ENCODE results near the gene MYBPC3.

MYBPC3 gene

GRCh38 chr11:47376525-47377371 is 24.2 kb upstream of the MYBPC3 start:
- Histone ChIP-seq H3K18ac (ENCODE audit: low read length) (no peak overlapping the region), H4K91ac (ENCODE audit: low read depth, low read length) (no peak overlapping the region), H3K23ac (ENCODE audit: low read length) (no peak overlapping the region), H3K27ac (ENCODE audit: low read depth, low read length) (no peak overlapping the region), H3K9ac (ENCODE audit: low read length) (no peak overlapping the region), H2AK5ac (ENCODE audit: low read length) (no peak overlapping the region), H2BK12ac (ENCODE audit: low read length) (no peak overlapping the region), H3K36me3 (ENCODE audit: control insufficient read depth in 1 of 2, insufficient read depth in 2 of 2, low read length in 2 of 2) (no peaks in the 10 kb centered on the region), H2AFZ (ENCODE audit: insufficient read depth, low read length, poor library complexity) (no peak overlapping the region), H4K8ac (ENCODE audit: low read depth, low read length) (no peak overlapping the region), H4K12ac (ENCODE audit: low read depth, low read length) (no peak overlapping the region), H3K4me1 (ENCODE audit: control insufficient read depth in 1 of 2, insufficient read depth in 2 of 2, low read length in 2 of 2) (peaks cover 5% of the 10 kb centered on the region in 2 experiments), H3K4me2 (ENCODE audit: low read length) (no peak overlapping the region), H3K9me3 (ENCODE audit: insufficient read depth, low read depth, low read length) (no peaks in the 10 kb centered on the region), H3K79me1 (ENCODE audit: low read length) (no peaks in the 10 kb centered on the region), H3K27me3 (ENCODE audit: insufficient read depth, low read length) (no peaks in the 10 kb centered on the region), H2BK120ac (ENCODE audit: insufficient read depth, low read length, poor library complexity) (no peak overlapping the region), H3K4ac (ENCODE audit: low read depth, low read length) (no peak overlapping the region), H3K14ac (ENCODE audit: low read length) (no peak overlapping the region), H2BK5ac (ENCODE audit: low read depth, low read length, poor library complexity) (no peak overlapping the region), H3K4me3 (ENCODE audit: low read depth, low read length) (no peak overlapping the region), H3K79me2 (ENCODE audit: control insufficient read depth, insufficient read depth, low read length, poor library complexity) (no peaks in the 10 kb centered on the region)
- no peak for DNase-seq
- WGBS (ENCODE audit: extremely low coverage, insufficient coverage, insufficient read length): no CpG with 5 or more reads among the region's 14 CpGs

GRCh38 chr11:47376107-47376524 is 23.6 kb upstream of the MYBPC3 start:
- Histone ChIP-seq H3K18ac (ENCODE audit: low read length) (no peak overlapping the region), H3K4me2 (ENCODE audit: low read length) (no peak overlapping the region), H4K8ac (ENCODE audit: low read depth, low read length) (no peak overlapping the region), H3K23ac (ENCODE audit: low read length) (no peak overlapping the region), H3K79me1 (ENCODE audit: low read length) (no peaks in the 10 kb centered on the region), H4K91ac (ENCODE audit: low read depth, low read length) (no peak overlapping the region), H3K4ac (ENCODE audit: low read depth, low read length) (no peak overlapping the region), H2BK120ac (ENCODE audit: insufficient read depth, low read length, poor library complexity) (no peak overlapping the region), H3K14ac (ENCODE audit: low read length) (no peak overlapping the region), H2BK5ac (ENCODE audit: low read depth, low read length, poor library complexity) (no peak overlapping the region), H3K4me1 (ENCODE audit: control insufficient read depth in 1 of 2, insufficient read depth in 2 of 2, low read length in 2 of 2) (peaks cover 5% of the 10 kb centered on the region in 2 experiments), H4K12ac (ENCODE audit: low read depth, low read length) (no peak overlapping the region), H2BK12ac (ENCODE audit: low read length) (no peak overlapping the region), H3K4me3 (ENCODE audit: low read depth, low read length) (no peak overlapping the region), H3K27ac (ENCODE audit: low read depth, low read length) (no peak overlapping the region), H3K27me3 (ENCODE audit: insufficient read depth, low read length) (no peaks in the 10 kb centered on the region), H3K36me3 (ENCODE audit: control insufficient read depth in 1 of 2, insufficient read depth in 2 of 2, low read length in 2 of 2) (no peaks in the 10 kb centered on the region), H2AFZ (ENCODE audit: insufficient read depth, low read length, poor library complexity) (no peak overlapping the region), H3K9ac (ENCODE audit: low read length) (no peak overlapping the region), H2AK5ac (ENCODE audit: low read length) (no peak overlapping the region), H3K9me3 (ENCODE audit: insufficient read depth, low read depth, low read length) (no peaks in the 10 kb centered on the region), H3K79me2 (ENCODE audit: control insufficient read depth, insufficient read depth, low read length, poor library complexity) (no peaks in the 10 kb centered on the region)
- WGBS (ENCODE audit: extremely low coverage, insufficient coverage, insufficient read length): no CpG with 5 or more reads among the region's 8 CpGs
- no peak for DNase-seq

GRCh38 chr11:47375546-47376085 is 23.1 kb upstream of the MYBPC3 start:
- H2BK5ac ChIP-seq (ENCODE audit: low read depth, low read length, poor library complexity): no peak overlapping the region
- no peak overlapping the region for H2AFZ ChIP-seq (ENCODE audit: insufficient read depth, low read length, poor library complexity)
- H3K79me2 ChIP-seq (ENCODE audit: control insufficient read depth, insufficient read depth, low read length, poor library complexity): no peaks in the 10 kb centered on the region

GRCh38 chr11:47375020-47375419 is 22.5 kb upstream of the MYBPC3 start:
- Histone ChIP-seq H3K4me3 (ENCODE audit: low read depth, low read length) (no peak overlapping the region), H2BK5ac (ENCODE audit: low read depth, low read length, poor library complexity) (no peak overlapping the region), H2BK12ac (ENCODE audit: low read length) (no peak overlapping the region), H3K23ac (ENCODE audit: low read length) (no peak overlapping the region), H3K4me1 (ENCODE audit: control insufficient read depth in 1 of 2, insufficient read depth in 2 of 2, low read length in 2 of 2) (peaks cover 5% of the 10 kb centered on the region in 2 experiments), H3K27ac (ENCODE audit: low read depth, low read length) (no peak overlapping the region), H4K8ac (ENCODE audit: low read depth, low read length) (no peak overlapping the region), H4K12ac (ENCODE audit: low read depth, low read length) (no peak overlapping the region), H3K79me2 (ENCODE audit: control insufficient read depth, insufficient read depth, low read length, poor library complexity) (no peaks in the 10 kb centered on the region), H3K79me1 (ENCODE audit: low read length) (no peaks in the 10 kb centered on the region), H3K36me3 (ENCODE audit: control insufficient read depth in 1 of 2, insufficient read depth in 2 of 2, low read length in 2 of 2) (no peaks in the 10 kb centered on the region), H3K4ac (ENCODE audit: low read depth, low read length) (no peak overlapping the region), H4K91ac (ENCODE audit: low read depth, low read length) (no peak overlapping the region), H3K9ac (ENCODE audit: low read length) (no peak overlapping the region), H3K4me2 (ENCODE audit: low read length) (no peak overlapping the region), H2BK120ac (ENCODE audit: insufficient read depth, low read length, poor library complexity) (no peak overlapping the region), H3K14ac (ENCODE audit: low read length) (no peak overlapping the region), H3K27me3 (ENCODE audit: insufficient read depth, low read length) (no peaks in the 10 kb centered on the region), H2AFZ (ENCODE audit: insufficient read depth, low read length, poor library complexity) (no peak overlapping the region), H3K9me3 (ENCODE audit: insufficient read depth, low read depth, low read length) (no peaks in the 10 kb centered on the region), H3K18ac (ENCODE audit: low read length) (no peak overlapping the region), H2AK5ac (ENCODE audit: low read length) (no peak overlapping the region)
- no peak for DNase-seq
- no CpG with 5 or more reads among the region's 8 CpGs for WGBS (ENCODE audit: extremely low coverage, insufficient coverage, insufficient read length)

More at GRCh38 chr11:47375546-47376085, 23.1 kb upstream of the MYBPC3 start:
- H3K4ac ChIP-seq (ENCODE audit: low read depth, low read length): no peak overlapping the region
- H3K4me3 ChIP-seq (ENCODE audit: low read depth, low read length): no peak overlapping the region
- no peaks in the 10 kb centered on the region for H3K27me3 ChIP-seq (ENCODE audit: insufficient read depth, low read length)
- no peaks in the 10 kb centered on the region for H3K9me3 ChIP-seq (ENCODE audit: insufficient read depth, low read depth, low read length)
- no peak overlapping the region for H4K12ac ChIP-seq (ENCODE audit: low read depth, low read length)
- no peak overlapping the region for H4K91ac ChIP-seq (ENCODE audit: low read depth, low read length)
- H2AK5ac ChIP-seq (ENCODE audit: low read length): no peak overlapping the region
- no peak overlapping the region for H3K14ac ChIP-seq (ENCODE audit: low read length)
- no CpG with 5 or more reads among the region's 13 CpGs for WGBS (ENCODE audit: extremely low coverage, insufficient coverage, insufficient read length)
- no peak overlapping the region for H3K9ac ChIP-seq (ENCODE audit: low read length)
- no peak overlapping the region for H3K27ac ChIP-seq (ENCODE audit: low read depth, low read length)
- H3K18ac ChIP-seq (ENCODE audit: low read length): no peak overlapping the region
- H3K4me2 ChIP-seq (ENCODE audit: low read length): no peak overlapping the region
- no peak overlapping the region for H2BK120ac ChIP-seq (ENCODE audit: insufficient read depth, low read length, poor library complexity)
- no peak for DNase-seq
- no peak overlapping the region for H4K8ac ChIP-seq (ENCODE audit: low read depth, low read length)
- H3K36me3 ChIP-seq (ENCODE audit: control insufficient read depth in 1 of 2, insufficient read depth in 2 of 2, low read length in 2 of 2): no peaks in the 10 kb centered on the region
- H3K23ac ChIP-seq (ENCODE audit: low read length): no peak overlapping the region
- H3K79me1 ChIP-seq (ENCODE audit: low read length): no peaks in the 10 kb centered on the region
- H3K4me1 ChIP-seq (ENCODE audit: control insufficient read depth in 1 of 2, insufficient read depth in 2 of 2, low read length in 2 of 2): peaks cover 5% of the 10 kb centered on the region in 2 experiments
- no peak overlapping the region for H2BK12ac ChIP-seq (ENCODE audit: low read length)

Data from trophoblast cell (in vitro differentiated cells and primary cell).